Muscle of arm (tissue), 12 donors: ENCODE data around the gene NFATC2. TPM values are rescaled to one million over a fixed set of nuclear protein-coding genes. Genes with fewer than 3 reads are reported as not detected.
A peak's percentile ranks its signal among the peaks of the same experiment; 100 is the strongest.
"Not testable (repeated sequence)": the region's sequence is repeated elsewhere in the genome, so short reads cannot be mapped to it uniquely, and the experiment has no call there.

Experiments used
- DNase-seq: peaks from one replicate; pipeline ENCODE4 v3.0.0-alpha.2; 2013
- polyA plus RNA-seq, 12 donors: library from polyadenylated mRNA; unstranded; fragments of 120-200 nt; gene quantifications; one replicate each; pipeline ENCODE4 v1.2.1, GENCODE V29; 2013; ENCODE audit not compliant: insufficient read length in 12 of 12

NFATC2 gene
- polyA plus RNA-seq, 12 donors: 4.4 to 12.9 (median 5.9) TPM; not detected in 1

GRCh38 chr20:51568533-51568932 is 26.0 kb upstream of the NFATC2 start:
- DNase-seq: not testable (repeated sequence)

GRCh38 chr20:51567622-51568021 is 25.1 kb upstream of the NFATC2 start:
- DNase-seq: no peak

GRCh38 chr20:51566594-51566993 is 24.1 kb upstream of the NFATC2 start:
- DNase-seq: no peak

- DNase-seq: no peak
These were observed 23.0 kb upstream of the NFATC2 start for GRCh38 chr20:51565298-51566144.

- peak; percentile 81 for DNase-seq
These were observed 21.2 kb upstream of the NFATC2 start for GRCh38 chr20:51563486-51564332.

GRCh38 chr20:51563174-51563485 is 20.6 kb upstream of the NFATC2 start:
- DNase-seq: no peak

- peak; percentile 99 for DNase-seq
These were observed 20.0 kb upstream of the NFATC2 start for GRCh38 chr20:51562332-51563173.

- DNase-seq: no peak
These were observed 19.5 kb upstream of the NFATC2 start for GRCh38 chr20:51562027-51562331.

- DNase-seq: no peak
These were observed 18.2 kb upstream of the NFATC2 start for GRCh38 chr20:51560550-51561307.

- DNase-seq: no peak
These were observed 17.5 kb upstream of the NFATC2 start for GRCh38 chr20:51560042-51560441.

GRCh38 chr20:51554538-51555165 is 12.1 kb upstream of the NFATC2 start:
- no peak for DNase-seq

GRCh38 chr20:51553897-51554486 is 11.5 kb upstream of the NFATC2 start:
- DNase-seq: no peak

- no peak for DNase-seq
These were observed 8.7 kb upstream of the NFATC2 start for GRCh38 chr20:51551186-51551585.

GRCh38 chr20:51549474-51549873 is 7.0 kb upstream of the NFATC2 start:
- DNase-seq: no peak

- DNase-seq: no peak
These were observed 5.4 kb upstream of the NFATC2 start for GRCh38 chr20:51547951-51548350.

GRCh38 chr20:51545515-51545914 is 3.0 kb upstream of the NFATC2 start:
- DNase-seq: no peak

- no peak for DNase-seq
These were observed 886 bp upstream of the NFATC2 start for GRCh38 chr20:51543422-51543788.

GRCh38 chr20:51542033-51542570 is 417 bp downstream of the NFATC2 start:
- DNase-seq: no peak

- peak; percentile 88 for DNase-seq
These were observed 1.1 kb downstream of the NFATC2 start for GRCh38 chr20:51541189-51542032.
